Measurements from ENCODE around the gene TMUB1. TPM values are rescaled to one million over a fixed set of nuclear protein-coding genes. Genes with fewer than 3 reads are reported as not detected.

TMUB1 gene
- total RNA-seq, 1 donor from 2014 or later, result 40.3 TPM

DNA sequence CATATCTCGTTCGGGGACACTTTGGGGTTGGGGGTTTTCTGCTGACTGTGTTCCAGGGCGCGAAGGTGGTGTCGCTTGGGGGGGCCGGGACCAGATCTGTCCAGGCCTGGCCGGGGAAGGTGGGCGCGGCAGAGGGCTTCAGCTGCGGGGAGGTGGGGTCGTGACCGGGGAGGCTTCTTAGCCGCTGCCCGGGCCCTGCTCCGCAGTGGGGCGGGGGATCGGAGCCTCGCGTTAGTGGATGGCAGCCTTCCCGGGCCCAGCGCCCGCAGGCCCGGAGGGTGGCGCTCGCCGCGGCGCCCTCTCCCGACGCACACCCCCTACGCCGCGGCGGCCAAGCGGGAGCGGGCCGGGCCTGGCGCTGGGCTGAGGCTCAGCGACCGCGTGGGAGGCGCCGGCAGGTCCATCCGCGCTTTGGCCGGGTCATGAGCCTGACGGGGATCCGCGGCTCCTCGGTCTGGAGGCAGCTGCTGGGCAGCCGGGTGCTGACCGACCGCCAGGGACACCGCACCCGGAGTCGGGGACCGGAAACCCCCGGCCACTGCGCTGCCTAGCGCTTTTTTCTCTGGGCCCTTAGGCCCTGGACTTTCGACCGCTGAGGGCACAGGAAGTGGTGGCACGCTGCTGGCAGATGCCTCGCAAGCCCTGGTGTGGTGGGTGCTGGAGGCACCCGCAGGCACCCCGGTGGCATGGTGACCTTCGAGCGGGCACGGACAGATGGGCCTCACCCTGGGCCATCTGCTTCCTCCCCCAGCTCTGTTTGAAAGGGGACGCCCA, 4.1 kb upstream of the TMUB1 start:
- Histone ChIP-seq H3K27ac (peak overlapping the region; percentile 89), H3K4me1 (peaks cover 69% of the 10 kb centered on the region), H3K36me3 (no peaks in the 10 kb centered on the region), H3K9me3 (no peaks in the 10 kb centered on the region), H3K4me3 (peak overlapping the region; percentile 80 to 82), H3K27me3 (no peaks in the 10 kb centered on the region)
- DNase-seq (ENCODE audit: extremely low spot score in 2 of 2), result no peak
- intact Hi-C loops (cut with DNase I), result loop anchor here (2.0 kb wide), 1 partner anchor 29 kb away; the partner anchor contains the start of gene SLC4A2
- TF ChIP-seq POLR2A (IDR thresholded peaks at IDR 0.05) (no peak), POLR2AphosphoS5 (IDR thresholded peaks at IDR 0.05; ENCODE audit: insufficient read depth in 1 of 2, low read depth in 1 of 2) (peak in 1 of 2 donors; percentile 30)
- TF ChIP-seq, protein P1, sequence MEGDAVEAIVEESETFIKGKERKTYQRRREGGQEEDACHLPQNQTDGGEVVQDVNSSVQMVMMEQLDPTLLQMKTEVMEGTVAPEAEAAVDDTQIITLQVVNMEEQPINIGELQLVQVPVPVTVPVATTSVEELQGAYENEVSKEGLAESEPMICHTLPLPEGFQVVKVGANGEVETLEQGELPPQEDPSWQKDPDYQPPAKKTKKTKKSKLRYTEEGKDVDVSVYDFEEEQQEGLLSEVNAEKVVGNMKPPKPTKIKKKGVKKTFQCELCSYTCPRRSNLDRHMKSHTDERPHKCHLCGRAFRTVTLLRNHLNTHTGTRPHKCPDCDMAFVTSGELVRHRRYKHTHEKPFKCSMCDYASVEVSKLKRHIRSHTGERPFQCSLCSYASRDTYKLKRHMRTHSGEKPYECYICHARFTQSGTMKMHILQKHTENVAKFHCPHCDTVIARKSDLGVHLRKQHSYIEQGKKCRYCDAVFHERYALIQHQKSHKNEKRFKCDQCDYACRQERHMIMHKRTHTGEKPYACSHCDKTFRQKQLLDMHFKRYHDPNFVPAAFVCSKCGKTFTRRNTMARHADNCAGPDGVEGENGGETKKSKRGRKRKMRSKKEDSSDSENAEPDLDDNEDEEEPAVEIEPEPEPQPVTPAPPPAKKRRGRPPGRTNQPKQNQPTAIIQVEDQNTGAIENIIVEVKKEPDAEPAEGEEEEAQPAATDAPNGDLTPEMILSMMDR (IDR thresholded peaks at IDR 0.05), result peak in 1 of 3 experiments; percentile 32

DNA sequence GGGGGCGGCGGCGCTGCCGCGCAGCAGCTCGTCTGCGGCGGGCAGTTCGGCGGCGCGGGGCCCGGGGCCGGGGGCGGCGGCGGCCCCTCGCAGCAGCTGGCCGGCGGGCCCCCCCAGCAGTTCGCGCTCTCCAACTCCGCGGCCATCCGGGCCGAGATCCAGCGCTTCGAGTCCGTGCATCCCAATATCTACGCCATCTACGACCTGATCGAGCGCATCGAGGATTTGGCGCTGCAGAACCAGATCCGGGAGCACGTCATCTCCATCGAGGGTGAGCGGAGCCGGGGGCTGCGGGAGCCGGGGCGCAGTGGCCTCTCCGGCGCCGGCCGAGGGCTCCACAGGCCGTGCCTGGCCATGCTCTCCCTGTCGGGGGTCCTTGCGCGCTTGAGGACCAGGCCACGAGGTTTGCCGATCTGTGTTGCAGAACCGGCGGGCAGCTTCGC, 3.5 kb upstream of the TMUB1 start:
- Histone ChIP-seq H3K4me3 (peak overlapping the region; percentile 80 to 82), H3K9me3 (no peaks in the 10 kb centered on the region), H3K27me3 (no peaks in the 10 kb centered on the region), H3K36me3 (no peaks in the 10 kb centered on the region), H3K27ac (peak overlapping the region; percentile 89), H3K4me1 (peaks cover 70% of the 10 kb centered on the region)
- intact Hi-C loops (cut with DNase I), result loop anchor here (2.0 kb wide), 1 partner anchor 28 kb away; the partner anchor contains the start of gene SLC4A2
- DNase-seq (ENCODE audit: extremely low spot score in 2 of 2), result no peak
- TF ChIP-seq POLR2AphosphoS5 (IDR thresholded peaks at IDR 0.05; ENCODE audit: insufficient read depth in 1 of 2, low read depth in 1 of 2) (peak in 1 of 2 donors; percentile 9), POLR2A (IDR thresholded peaks at IDR 0.05) (no peak)

DNA sequence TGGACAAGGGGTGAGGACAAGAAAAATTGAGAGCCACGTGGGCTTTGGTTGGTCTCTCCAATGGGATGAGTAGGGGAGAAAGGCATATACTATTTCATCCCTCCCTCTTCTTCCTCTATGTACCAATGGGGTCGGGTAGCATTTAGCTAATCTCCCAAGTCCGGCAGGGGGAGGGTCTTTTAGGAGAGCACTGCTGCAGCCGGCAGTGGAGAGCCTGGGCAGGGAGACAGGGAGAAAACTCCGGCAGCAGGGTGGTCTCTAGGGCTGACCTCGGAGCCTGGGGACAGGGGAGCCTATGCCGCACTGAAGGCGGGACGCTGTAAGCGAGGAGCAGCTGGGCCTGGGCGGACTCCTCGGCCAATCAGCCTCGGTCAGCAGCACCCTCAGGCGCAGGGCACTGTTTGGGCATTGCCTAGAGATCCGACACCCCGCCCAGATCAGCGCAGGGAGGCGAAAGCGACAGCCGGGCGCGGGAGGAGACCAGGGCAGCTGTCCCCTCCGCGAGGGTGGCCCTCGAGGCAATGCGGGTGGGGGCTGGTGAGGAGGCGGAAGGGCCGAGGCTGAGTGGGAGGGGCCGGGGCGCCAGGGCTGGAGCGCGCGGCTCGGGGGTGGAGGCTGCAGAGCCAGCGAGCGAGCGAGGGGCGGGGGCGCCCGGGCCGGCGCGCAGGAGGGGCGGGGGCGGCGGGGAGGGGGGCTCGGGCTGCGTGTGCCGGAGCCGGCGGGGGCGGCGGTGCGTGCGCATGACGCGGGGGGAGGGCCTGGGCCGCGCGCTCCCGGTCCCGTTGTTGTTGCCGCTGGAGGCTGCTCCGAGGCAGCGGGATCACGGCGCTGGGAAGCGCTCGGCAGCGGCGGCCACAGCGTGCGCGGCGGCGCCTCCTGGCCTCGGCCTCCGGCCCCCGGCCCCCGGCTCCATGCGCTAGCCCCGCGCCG, 2.7 kb upstream of the TMUB1 start, which contains the start of gene AGAP3:
Gene AGAP3, plus strand, starts transcription at position 785 of the 930 bp plus-strand sequence. CDS start 267 bp downstream, outside the sequence.
- Histone ChIP-seq H3K27ac (peak within 1 kb of the TSS; percentile 97), H3K9me3 (no peaks in the 10 kb centered on the region), H3K27me3 (no peaks in the 10 kb centered on the region), H3K36me3 (no peaks in the 10 kb centered on the region), H3K4me3 (peak within 1 kb of the TSS; percentile 80 to 82), H3K4me1 (peaks cover 70% of the 10 kb centered on the region)
- DNase-seq (ENCODE audit: extremely low spot score in 2 of 2), result no peak
- intact Hi-C loops (cut with DNase I), result loop anchor here (2.0 kb wide), 1 partner anchor 27 kb away; the partner anchor contains the start of gene SLC4A2
- TF ChIP-seq, protein P1 (IDR thresholded peaks at IDR 0.05), result no peak
- TF ChIP-seq POLR2AphosphoS5 (IDR thresholded peaks at IDR 0.05; ENCODE audit: insufficient read depth in 1 of 2, low read depth in 1 of 2) (peak in 1 of 2 donors; percentile 94), POLR2A (IDR thresholded peaks at IDR 0.05) (peak in 1 of 2 donors; percentile 60)

GRCh38 chr7:151085329-151085690, 2.0 kb upstream of the TMUB1 start:
- Histone ChIP-seq H3K4me1 (peaks cover 65% of the 10 kb centered on the region), H3K4me3 (peak overlapping the region in 1 of 2 donors; percentile 80)
- no peak for DNase-seq (ENCODE audit: extremely low spot score in 2 of 2)

More at GRCh38 chr7:151085329-151085690, 2.0 kb upstream of the TMUB1 start:
- Histone ChIP-seq H3K9me3 (no peaks in the 10 kb centered on the region), H3K27ac (peak overlapping the region; percentile 97), H3K27me3 (no peaks in the 10 kb centered on the region), H3K36me3 (no peaks in the 10 kb centered on the region)
- intact Hi-C loops (cut with DNase I), result no loop called here
- TF ChIP-seq, protein P1 (IDR thresholded peaks at IDR 0.05), result no peak
- TF ChIP-seq POLR2AphosphoS5 (IDR thresholded peaks at IDR 0.05; ENCODE audit: insufficient read depth in 1 of 2, low read depth in 1 of 2), result no peak
- TF ChIP-seq POLR2A (IDR thresholded peaks at IDR 0.05), result no peak
